BJ (cell line): ENCODE measurements around the gene EMC8. TPM values are rescaled to one million over a fixed set of nuclear protein-coding genes. Genes with fewer than 3 reads are reported as not detected.

ENCODE experiments used
- CTCF ChIA-PET: fragments of 350-600 bp; formaldehyde crosslinking; extraction: SDS; loops from one replicate; lab custom pipeline; 2021; ENCODE audit warnings: antibody characterized with exemption, inconsistent platforms; lab: Yijun Ruan, JAX
- POLR2A ChIA-PET: fragments of 300-600 bp; sonication (Branson Sonifier 250); formaldehyde crosslinking; extraction: SDS; loops from one replicate; lab custom pipeline; 2021; ENCODE audit warnings: antibody characterized with exemption; lab: Charles Lee
- DNase-seq: peaks from one replicate; pipeline ENCODE4 v3.0.0-alpha.2; 2011; ENCODE audit warnings: low read depth
- H3K27me3 ChIP-seq: 2 replicates; pipeline ENCODE4 v1.6.0; 2011; ENCODE audit warnings: low read length; ENCODE audit not compliant: control insufficient read depth, insufficient read depth
- H3K36me3 ChIP-seq: 2 replicates; pipeline ENCODE4 v1.5.1; 2011; ENCODE audit warnings: low read length; ENCODE audit not compliant: control insufficient read depth, insufficient read depth
- H3K4me3 ChIP-seq: 2 replicates; pipeline ENCODE4 v1.5.1; 2011; ENCODE audit warnings: low read depth, mild to moderate bottlenecking, control low read depth, low read length
- CTCF ChIP-seq: IDR thresholded peaks from 2 replicates; pipeline ENCODE4 v1.5.1; 2011; ENCODE audit warnings: low read depth, mild to moderate bottlenecking, control low read depth, inconsistent platforms, low read length, moderate library complexity; ENCODE audit not compliant: insufficient read depth
- polyA plus RNA-seq: library from polyadenylated mRNA; depleted of rRNA; stranded (reverse); fragments of >200 nt; gene quantifications from 2 replicates; pipeline ENCODE4 v1.2.3, GENCODE V29; 2011

The EMC8 gene
- polyA plus RNA-seq, 1 experiment: 36.9 TPM

- CTCF ChIA-PET: no interaction called here
- H3K36me3 ChIP-seq: peaks cover 14% of the 10 kb centered on the region
- no peaks in the 10 kb centered on the region for H3K27me3 ChIP-seq
Observed at GRCh38 chr16:85796152-85796551, 3.2 kb downstream of the EMC8 start.

GRCh38 chr16:85794696-85795095 is 4.6 kb downstream of the EMC8 start:
- Histone ChIP-seq H3K4me3 (no peak overlapping the region), H3K27me3 (no peaks in the 10 kb centered on the region), H3K36me3 (peaks cover 14% of the 10 kb centered on the region)
- ChIA-PET CTCF (no interaction called here), POLR2A (no interaction called here)
- no peak for DNase-seq
- no peak for TF ChIP-seq CTCF

More at GRCh38 chr16:85796152-85796551, 3.2 kb downstream of the EMC8 start:
- no peak overlapping the region for H3K4me3 ChIP-seq
- POLR2A ChIA-PET: no interaction called here
- DNase-seq: no peak
- TF ChIP-seq CTCF: no peak

- TF ChIP-seq CTCF: no peak
- Histone ChIP-seq H3K36me3 (peaks cover 14% of the 10 kb centered on the region), H3K27me3 (no peaks in the 10 kb centered on the region), H3K4me3 (no peak overlapping the region)
- CTCF ChIA-PET: interaction anchor here (0.6 kb wide), 1 partner anchor 191 kb away, joined by 3 read pairs; no protein-coding TSS in a partner anchor
- POLR2A ChIA-PET: no interaction called here
- DNase-seq: no peak
Observed at GRCh38 chr16:85793662-85794298, 5.6 kb downstream of the EMC8 start.

GRCh38 chr16:85789773-85790172 is 9.6 kb downstream of the EMC8 start:
- peaks cover 22% of the 10 kb centered on the region for H3K36me3 ChIP-seq
- POLR2A ChIA-PET: no interaction called here

GRCh38 chr16:85788819-85789218 is 10.5 kb downstream of the EMC8 start:
- POLR2A ChIA-PET: no interaction called here
- no peak for DNase-seq
- TF ChIP-seq CTCF: no peak
- no peaks in the 10 kb centered on the region for H3K27me3 ChIP-seq
- H3K4me3 ChIP-seq: no peak overlapping the region
- H3K36me3 ChIP-seq: peaks cover 25% of the 10 kb centered on the region
- CTCF ChIA-PET: interaction anchor here (1.0 kb wide), 1 partner anchor 18 kb away, joined by 3 read pairs; no protein-coding TSS in a partner anchor

More at GRCh38 chr16:85789773-85790172, 9.6 kb downstream of the EMC8 start:
- CTCF ChIA-PET: interaction anchor here (0.7 kb wide), 1 partner anchor 9 kb away, joined by 4 read pairs; no protein-coding TSS in a partner anchor
- no peak for TF ChIP-seq CTCF
- Histone ChIP-seq H3K27me3 (no peaks in the 10 kb centered on the region), H3K4me3 (no peak overlapping the region)
- no peak for DNase-seq
